Coronary artery (tissue), 2 donors: ENCODE results near the gene SAPCD1.

Experiments
- DNase-seq: peaks from one replicate; pipeline ENCODE4 v3.0.0-alpha.2; 2017; ENCODE audit warnings: low spot score
- H3K27ac ChIP-seq, 2 donors: fragments of 200-600 bp; sonication (generic); one replicate each; pipeline ENCODE4 v1.5.1; 2016 to 2019
- H3K4me3 ChIP-seq: fragments of 200-600 bp; sonication (generic); 2 replicates; pipeline ENCODE4 v1.5.1; 2016; ENCODE audit warnings: mild to moderate bottlenecking, moderate library complexity
- TF ChIP-seq, protein P1 (sequence below): fragments of 200-600 bp; sonication (generic); IDR thresholded peaks from one replicate; pipeline ENCODE4 v1.5.1; 2019; ENCODE audit warnings: antibody characterized with exemption

Gene SAPCD1

DNA sequence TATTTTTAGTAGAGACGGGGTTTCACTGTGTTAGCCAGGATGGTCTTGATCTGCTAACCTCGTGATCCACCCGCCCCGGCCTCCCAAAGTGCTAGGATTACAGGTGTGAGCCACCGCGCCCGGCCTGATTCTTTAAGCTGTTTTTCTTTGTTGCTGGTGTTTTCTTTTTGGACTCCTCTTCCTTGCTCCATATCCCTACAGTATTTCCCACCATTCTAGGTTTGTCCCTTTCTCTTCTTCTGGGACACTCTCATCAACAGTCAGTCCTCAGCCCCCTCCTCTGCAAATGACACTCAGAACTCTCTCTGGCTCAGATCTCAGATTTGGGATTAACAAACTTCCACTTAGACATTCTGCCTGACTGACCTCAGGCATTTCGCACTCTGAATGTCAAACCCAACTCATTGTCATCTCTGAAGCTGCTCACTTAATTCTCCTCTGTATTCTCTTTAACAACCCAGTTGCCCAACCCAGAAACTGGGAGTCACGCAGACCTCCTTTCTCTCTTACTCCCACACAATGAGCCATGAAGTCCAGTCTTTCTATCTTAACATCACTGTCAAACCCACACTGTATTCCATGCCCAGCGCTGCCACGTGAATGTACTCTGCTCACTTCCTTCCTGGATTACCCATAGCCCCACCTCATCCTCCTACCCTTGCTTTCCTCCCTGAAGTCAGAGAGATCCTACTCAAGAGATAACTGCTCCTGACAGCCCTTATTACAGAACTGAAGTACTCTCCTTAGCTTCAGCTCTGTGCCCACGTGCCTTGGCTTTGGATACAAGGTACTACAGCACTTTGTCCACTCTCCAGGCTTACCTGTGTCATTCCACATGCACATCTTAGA, 36.7 kb upstream of the SAPCD1 start:
- TF ChIP-seq, protein P1, sequence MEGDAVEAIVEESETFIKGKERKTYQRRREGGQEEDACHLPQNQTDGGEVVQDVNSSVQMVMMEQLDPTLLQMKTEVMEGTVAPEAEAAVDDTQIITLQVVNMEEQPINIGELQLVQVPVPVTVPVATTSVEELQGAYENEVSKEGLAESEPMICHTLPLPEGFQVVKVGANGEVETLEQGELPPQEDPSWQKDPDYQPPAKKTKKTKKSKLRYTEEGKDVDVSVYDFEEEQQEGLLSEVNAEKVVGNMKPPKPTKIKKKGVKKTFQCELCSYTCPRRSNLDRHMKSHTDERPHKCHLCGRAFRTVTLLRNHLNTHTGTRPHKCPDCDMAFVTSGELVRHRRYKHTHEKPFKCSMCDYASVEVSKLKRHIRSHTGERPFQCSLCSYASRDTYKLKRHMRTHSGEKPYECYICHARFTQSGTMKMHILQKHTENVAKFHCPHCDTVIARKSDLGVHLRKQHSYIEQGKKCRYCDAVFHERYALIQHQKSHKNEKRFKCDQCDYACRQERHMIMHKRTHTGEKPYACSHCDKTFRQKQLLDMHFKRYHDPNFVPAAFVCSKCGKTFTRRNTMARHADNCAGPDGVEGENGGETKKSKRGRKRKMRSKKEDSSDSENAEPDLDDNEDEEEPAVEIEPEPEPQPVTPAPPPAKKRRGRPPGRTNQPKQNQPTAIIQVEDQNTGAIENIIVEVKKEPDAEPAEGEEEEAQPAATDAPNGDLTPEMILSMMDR: no peak
- Histone ChIP-seq H3K4me3 (no peak overlapping the region), H3K27ac (no peak overlapping the region)
- no peak for DNase-seq

DNA sequence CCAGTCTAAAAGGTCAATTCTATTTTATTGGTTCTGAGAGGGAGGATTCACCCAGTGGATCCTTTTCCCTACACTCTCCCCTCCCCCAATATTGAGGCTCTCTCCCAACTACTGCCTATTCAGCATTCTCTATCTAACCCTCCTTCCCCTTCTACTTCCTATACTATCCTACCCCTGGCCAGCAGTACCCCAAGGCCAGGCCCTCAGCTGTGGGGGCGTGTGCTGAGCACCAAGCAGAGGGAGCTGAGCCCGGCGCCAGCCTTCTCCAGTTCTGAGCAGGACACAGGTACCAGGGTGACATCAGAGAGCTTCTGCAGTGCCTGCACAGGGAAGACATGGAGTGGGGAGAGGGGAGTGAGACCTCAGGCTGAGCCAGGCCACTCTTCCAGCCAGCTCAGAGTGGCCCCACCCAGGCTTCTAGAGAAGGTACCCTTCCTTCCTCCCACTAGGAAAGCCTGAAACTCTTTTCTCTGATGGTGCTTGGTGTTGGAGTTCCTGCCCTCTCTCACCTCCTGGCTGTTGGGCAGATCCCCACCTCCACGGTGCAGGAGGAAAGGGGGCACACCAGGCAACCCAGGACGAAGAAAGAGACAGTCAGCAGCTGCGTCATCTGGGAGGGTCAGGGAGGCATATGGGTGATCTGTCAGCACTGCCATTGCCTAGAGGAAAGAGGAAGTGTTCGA, 35.3 kb upstream of the SAPCD1 start:
- TF ChIP-seq, protein P1: no peak
- Histone ChIP-seq H3K4me3 (peak overlapping the region; percentile 91), H3K27ac (peak overlapping the region; percentile 86 to 99)
- DNase-seq: no peak

DNA sequence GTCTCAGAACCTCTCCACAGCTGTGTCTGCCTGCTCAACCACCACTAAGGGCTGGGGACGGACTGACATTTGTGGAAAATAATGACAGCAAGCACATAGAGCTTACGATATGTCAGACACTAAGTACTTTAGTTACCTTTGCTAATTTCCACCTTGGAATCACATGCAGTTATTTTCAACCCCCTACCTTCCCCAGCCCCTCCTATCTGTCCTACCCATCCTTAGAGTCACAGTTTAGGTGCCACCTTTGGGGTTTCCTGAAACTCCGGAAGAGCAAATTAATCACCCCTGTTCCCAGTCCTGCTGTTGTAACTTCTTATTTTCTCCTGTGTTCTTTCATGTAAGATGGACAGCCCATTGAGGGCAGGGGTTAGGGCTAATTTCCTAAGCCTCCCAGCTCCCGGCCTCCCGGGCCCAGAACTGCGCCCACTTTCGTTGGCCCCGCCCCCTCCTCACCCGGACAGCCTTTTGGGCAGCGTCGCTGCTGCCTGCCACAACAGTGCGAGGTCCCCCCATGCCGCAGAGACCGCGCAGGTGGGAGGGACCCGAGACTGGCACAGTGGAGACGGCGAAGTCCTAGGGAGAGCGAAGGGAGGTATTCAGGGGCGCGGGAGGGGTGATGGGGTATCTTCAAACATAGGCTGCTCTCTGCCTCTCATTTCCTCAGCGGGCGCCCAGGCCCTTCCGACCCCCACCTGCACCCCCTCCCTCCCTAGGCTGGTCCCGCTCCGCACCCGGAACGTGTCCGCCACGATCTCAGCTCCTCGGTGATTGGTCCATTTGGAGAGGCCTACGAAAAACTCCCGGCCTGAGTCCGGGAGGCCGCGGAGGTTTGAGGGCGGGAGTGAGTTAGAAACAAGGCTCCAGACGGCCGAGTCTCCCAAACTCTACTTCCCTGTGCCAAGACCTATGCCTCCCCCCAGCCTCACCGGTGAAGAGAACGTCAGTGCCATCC, 34.5 kb upstream of the SAPCD1 start:
- no peak for DNase-seq
- TF ChIP-seq, protein P1: no peak
- H3K27ac ChIP-seq: peak overlapping the region; percentile 86 to 99
- H3K4me3 ChIP-seq: peak overlapping the region; percentile 91

DNA sequence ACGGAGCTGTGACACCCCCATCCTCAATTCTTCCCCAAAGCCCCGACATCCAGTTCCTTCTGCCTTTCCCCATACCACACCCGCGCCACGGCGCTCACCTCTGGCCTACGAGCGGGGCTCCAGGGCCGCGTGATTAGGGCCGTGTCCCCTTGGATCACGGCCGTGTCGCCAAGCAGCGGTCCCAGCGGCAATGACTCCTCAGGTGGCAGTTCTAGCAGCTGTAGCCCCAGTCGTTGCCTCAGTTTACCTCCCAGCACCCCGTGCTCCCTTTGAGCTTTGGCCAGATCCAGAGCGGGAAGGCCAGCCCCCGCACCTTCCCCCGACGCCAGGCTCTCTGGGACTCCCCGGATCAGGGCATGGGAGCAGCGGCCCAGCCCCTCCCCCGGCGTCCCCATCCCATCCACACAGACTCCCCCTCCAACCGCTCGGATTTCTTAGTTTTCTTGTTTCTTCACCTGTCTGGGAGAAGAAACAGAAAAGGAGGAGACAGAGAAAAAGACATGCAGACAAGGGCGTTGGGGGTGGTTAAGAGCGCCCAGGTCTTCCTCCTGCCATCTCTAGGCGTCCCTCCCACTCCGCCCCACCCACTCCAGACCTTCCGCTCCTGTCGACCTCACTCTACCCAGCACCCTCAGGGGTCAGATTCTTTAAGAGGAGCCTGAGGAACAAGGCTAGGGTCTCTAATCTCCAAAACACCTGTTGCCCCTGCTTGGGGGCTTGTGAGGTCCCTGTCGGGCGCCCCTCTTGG, 33.5 kb upstream of the SAPCD1 start, which contains the start of gene DDAH2:
TSS of gene DDAH2 (minus strand) at position 533 of the 748 bp plus-strand sequence. CDS start at position 395, 138 bp downstream.
- DNase-seq: no peak

DNA sequence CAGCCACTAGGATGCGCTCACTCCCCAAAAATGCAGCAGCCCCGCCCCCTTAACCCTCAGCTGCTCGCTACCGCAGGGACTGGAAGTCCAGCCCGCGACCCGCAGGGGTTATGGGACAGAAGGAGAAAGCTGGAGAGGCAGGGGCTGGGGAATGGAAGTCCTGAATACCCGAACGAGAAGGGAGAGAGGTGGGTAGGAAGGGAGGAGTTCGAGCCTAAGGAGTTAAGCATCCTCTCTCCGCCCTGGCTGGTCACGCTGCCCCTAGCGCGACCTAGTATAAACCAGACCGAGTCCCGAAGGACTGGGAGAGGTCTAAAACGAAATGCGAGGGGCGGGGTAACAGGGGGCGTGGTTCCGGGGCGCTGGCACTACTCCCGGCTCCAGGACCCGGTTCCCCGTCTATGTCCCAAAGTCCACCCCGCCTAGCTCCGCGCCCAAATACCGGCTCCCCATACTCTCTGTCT, 32.9 kb upstream of the SAPCD1 start:
- TF ChIP-seq, protein P1: no peak
- peak; percentile 97 for DNase-seq
- Histone ChIP-seq H3K4me3 (peak overlapping the region; percentile 91), H3K27ac (peak overlapping the region; percentile 86 to 99)

More for the DNA sequence above, 33.5 kb upstream of the SAPCD1 start, which contains the start of gene DDAH2:
- Histone ChIP-seq H3K4me3 (peak within 1 kb of the TSS; percentile 91), H3K27ac (peak within 1 kb of the TSS; percentile 86 to 99)
- TF ChIP-seq, protein P1: peak; percentile 25
